ENCODE results near the gene ZCWPW1.
"Not testable (repeated sequence)": the region's sequence is repeated elsewhere in the genome, so short reads cannot be mapped to it uniquely, and the experiment has no call there.

ZCWPW1 gene

GRCh38 chr7:100367251-100367620, 61.3 kb downstream of the ZCWPW1 start:
- peaks cover 8% of the 10 kb centered on the region in 2 donors for H3K4me1 ChIP-seq (ENCODE audit: control insufficient read depth in 1 of 2, insufficient read depth in 2 of 2, low read length in 2 of 2)
- H3K4me3 ChIP-seq (ENCODE audit: low read depth in 1 of 2, low read length in 2 of 2) = no peak overlapping the region
- H3K36me3 ChIP-seq (ENCODE audit: control insufficient read depth in 1 of 2, insufficient read depth in 2 of 2, low read length in 2 of 2) = peaks cover 7 to 16% of the 10 kb centered on the region in 2 donors
- H3K27me3 ChIP-seq (ENCODE audit: control insufficient read depth in 1 of 2, insufficient read depth in 2 of 2, low read length in 2 of 2) = no peaks in the 10 kb centered on the region
- no peak overlapping the region for H3K27ac ChIP-seq (ENCODE audit: low read depth, low read length)
- no peaks in the 10 kb centered on the region for H3K9me3 ChIP-seq (ENCODE audit: control insufficient read depth in 1 of 2, low read length in 2 of 2)
- no peak overlapping the region for H3K9ac ChIP-seq (ENCODE audit: low read depth in 1 of 2, low read length in 2 of 2)

- Histone ChIP-seq H3K4me3 (ENCODE audit: low read depth in 1 of 2, low read length in 2 of 2) (no peak overlapping the region), H3K9me3 (ENCODE audit: control insufficient read depth in 1 of 2, low read length in 2 of 2) (no peaks in the 10 kb centered on the region), H3K27ac (ENCODE audit: low read depth, low read length) (no peak overlapping the region), H3K4me1 (ENCODE audit: control insufficient read depth in 1 of 2, insufficient read depth in 2 of 2, low read length in 2 of 2) (peaks cover 8% of the 10 kb centered on the region in 2 donors), H3K36me3 (ENCODE audit: control insufficient read depth in 1 of 2, insufficient read depth in 2 of 2, low read length in 2 of 2) (peaks cover 7 to 21% of the 10 kb centered on the region in 2 donors), H3K9ac (ENCODE audit: low read depth in 1 of 2, low read length in 2 of 2) (no peak overlapping the region), H3K27me3 (ENCODE audit: control insufficient read depth in 1 of 2, insufficient read depth in 2 of 2, low read length in 2 of 2) (no peaks in the 10 kb centered on the region)
Measured at GRCh38 chr7:100366411-100367250, 61.9 kb downstream of the ZCWPW1 start.

GRCh38 chr7:100365998-100366367, 62.5 kb downstream of the ZCWPW1 start:
- not testable (repeated sequence) for H3K9ac ChIP-seq (ENCODE audit: low read depth in 1 of 2, low read length in 2 of 2); H3K27me3 ChIP-seq (ENCODE audit: control insufficient read depth in 1 of 2, insufficient read depth in 2 of 2, low read length in 2 of 2); H3K4me1 ChIP-seq (ENCODE audit: control insufficient read depth in 1 of 2, insufficient read depth in 2 of 2, low read length in 2 of 2); H3K27ac ChIP-seq (ENCODE audit: low read depth, low read length); H3K4me3 ChIP-seq (ENCODE audit: low read depth in 1 of 2, low read length in 2 of 2); H3K9me3 ChIP-seq (ENCODE audit: control insufficient read depth in 1 of 2, low read length in 2 of 2)
- peaks cover 7 to 27% of the 10 kb centered on the region in 2 donors for H3K36me3 ChIP-seq (ENCODE audit: control insufficient read depth in 1 of 2, insufficient read depth in 2 of 2, low read length in 2 of 2)

GRCh38 chr7:100364480-100364879, 64.0 kb downstream of the ZCWPW1 start:
- H3K9ac ChIP-seq (ENCODE audit: low read depth in 1 of 2, low read length in 2 of 2) = no peak overlapping the region
- H3K4me1 ChIP-seq (ENCODE audit: control insufficient read depth in 1 of 2, insufficient read depth in 2 of 2, low read length in 2 of 2) = peaks cover 8% of the 10 kb centered on the region in 2 donors
- H3K36me3 ChIP-seq (ENCODE audit: control insufficient read depth in 1 of 2, insufficient read depth in 2 of 2, low read length in 2 of 2) = peaks cover 7 to 42% of the 10 kb centered on the region in 2 donors
- H3K27me3 ChIP-seq (ENCODE audit: control insufficient read depth in 1 of 2, insufficient read depth in 2 of 2, low read length in 2 of 2) = no peaks in the 10 kb centered on the region
- no peak overlapping the region for H3K4me3 ChIP-seq (ENCODE audit: low read depth in 1 of 2, low read length in 2 of 2)
- H3K9me3 ChIP-seq (ENCODE audit: control insufficient read depth in 1 of 2, low read length in 2 of 2) = no peaks in the 10 kb centered on the region
- no peak overlapping the region for H3K27ac ChIP-seq (ENCODE audit: low read depth, low read length)

GRCh38 chr7:100363797-100364196, 64.7 kb downstream of the ZCWPW1 start:
- peaks cover 12 to 49% of the 10 kb centered on the region in 2 donors for H3K36me3 ChIP-seq (ENCODE audit: control insufficient read depth in 1 of 2, insufficient read depth in 2 of 2, low read length in 2 of 2)
- H3K27ac ChIP-seq (ENCODE audit: low read depth, low read length); H3K4me1 ChIP-seq (ENCODE audit: control insufficient read depth in 1 of 2, insufficient read depth in 2 of 2, low read length in 2 of 2); H3K4me3 ChIP-seq (ENCODE audit: low read depth in 1 of 2, low read length in 2 of 2); H3K9ac ChIP-seq (ENCODE audit: low read depth in 1 of 2, low read length in 2 of 2); H3K9me3 ChIP-seq (ENCODE audit: control insufficient read depth in 1 of 2, low read length in 2 of 2); H3K27me3 ChIP-seq (ENCODE audit: control insufficient read depth in 1 of 2, insufficient read depth in 2 of 2, low read length in 2 of 2): not testable (repeated sequence)

GRCh38 chr7:100363098-100363497, 65.4 kb downstream of the ZCWPW1 start:
- Histone ChIP-seq H3K36me3 (ENCODE audit: control insufficient read depth in 1 of 2, insufficient read depth in 2 of 2, low read length in 2 of 2) (peaks cover 12 to 55% of the 10 kb centered on the region in 2 donors), H3K4me1 (ENCODE audit: control insufficient read depth in 1 of 2, insufficient read depth in 2 of 2, low read length in 2 of 2) (peaks cover 8% of the 10 kb centered on the region in 2 donors), H3K4me3 (ENCODE audit: low read depth in 1 of 2, low read length in 2 of 2) (no peak overlapping the region)

GRCh38 chr7:100360135-100360854, 68.2 kb downstream of the ZCWPW1 start:
- Histone ChIP-seq H3K4me1 (ENCODE audit: control insufficient read depth in 1 of 2, insufficient read depth in 2 of 2, low read length in 2 of 2) (no peaks in the 10 kb centered on the region), H3K27me3 (ENCODE audit: control insufficient read depth in 1 of 2, insufficient read depth in 2 of 2, low read length in 2 of 2) (no peaks in the 10 kb centered on the region), H3K36me3 (ENCODE audit: control insufficient read depth in 1 of 2, insufficient read depth in 2 of 2, low read length in 2 of 2) (peaks cover 20 to 61% of the 10 kb centered on the region in 2 donors), H3K4me3 (ENCODE audit: low read depth in 1 of 2, low read length in 2 of 2) (no peak overlapping the region), H3K9me3 (ENCODE audit: control insufficient read depth in 1 of 2, low read length in 2 of 2) (no peaks in the 10 kb centered on the region), H3K9ac (ENCODE audit: low read depth in 1 of 2, low read length in 2 of 2) (no peak overlapping the region), H3K27ac (ENCODE audit: low read depth, low read length) (no peak overlapping the region)

More at GRCh38 chr7:100363098-100363497, 65.4 kb downstream of the ZCWPW1 start:
- no peaks in the 10 kb centered on the region for H3K27me3 ChIP-seq (ENCODE audit: control insufficient read depth in 1 of 2, insufficient read depth in 2 of 2, low read length in 2 of 2)
- H3K9ac ChIP-seq (ENCODE audit: low read depth in 1 of 2, low read length in 2 of 2) = no peak overlapping the region
- no peak overlapping the region for H3K27ac ChIP-seq (ENCODE audit: low read depth, low read length)
- no peaks in the 10 kb centered on the region for H3K9me3 ChIP-seq (ENCODE audit: control insufficient read depth in 1 of 2, low read length in 2 of 2)

GRCh38 chr7:100358857-100359212, 69.7 kb downstream of the ZCWPW1 start:
- Histone ChIP-seq H3K9me3 (ENCODE audit: control insufficient read depth in 1 of 2, low read length in 2 of 2) (no peaks in the 10 kb centered on the region), H3K4me1 (ENCODE audit: control insufficient read depth in 1 of 2, insufficient read depth in 2 of 2, low read length in 2 of 2) (no peaks in the 10 kb centered on the region), H3K27me3 (ENCODE audit: control insufficient read depth in 1 of 2, insufficient read depth in 2 of 2, low read length in 2 of 2) (no peaks in the 10 kb centered on the region), H3K9ac (ENCODE audit: low read depth in 1 of 2, low read length in 2 of 2) (no peak overlapping the region), H3K36me3 (ENCODE audit: control insufficient read depth in 1 of 2, insufficient read depth in 2 of 2, low read length in 2 of 2) (peaks cover 24 to 74% of the 10 kb centered on the region in 2 donors), H3K4me3 (ENCODE audit: low read depth in 1 of 2, low read length in 2 of 2) (no peak overlapping the region), H3K27ac (ENCODE audit: low read depth, low read length) (no peak overlapping the region)

GRCh38 chr7:100358027-100358856, 70.3 kb downstream of the ZCWPW1 start, which contains the start of gene PILRB:
Gene PILRB (plus strand): TSS chr7:100358117. CDS start chr7:100358303, 186 bp downstream.
- no peak within 1 kb of the TSS for H3K4me3 ChIP-seq (ENCODE audit: low read depth in 1 of 2, low read length in 2 of 2)
- H3K9me3 ChIP-seq (ENCODE audit: control insufficient read depth in 1 of 2, low read length in 2 of 2) = no peaks in the 10 kb centered on the region
- H3K4me1 ChIP-seq (ENCODE audit: control insufficient read depth in 1 of 2, insufficient read depth in 2 of 2, low read length in 2 of 2) = no peaks in the 10 kb centered on the region
- H3K36me3 ChIP-seq (ENCODE audit: control insufficient read depth in 1 of 2, insufficient read depth in 2 of 2, low read length in 2 of 2) = peaks cover 26 to 80% of the 10 kb centered on the region in 2 donors
- no peak within 1 kb of the TSS for H3K27ac ChIP-seq (ENCODE audit: low read depth, low read length)
- no peaks in the 10 kb centered on the region for H3K27me3 ChIP-seq (ENCODE audit: control insufficient read depth in 1 of 2, insufficient read depth in 2 of 2, low read length in 2 of 2)
- no peak within 1 kb of the TSS for H3K9ac ChIP-seq (ENCODE audit: low read depth in 1 of 2, low read length in 2 of 2)

All from duodenal mucosa (tissue), 2 donors.